WTC11 (cell line): ENCODE results near the gene ACY1. TPM values are rescaled to one million over a fixed set of nuclear protein-coding genes. Genes with fewer than 3 reads are reported as not detected.

ENCODE experiments used
- ATAC-seq: fragments of 200-7000 bp; cut with Tn5 transposase; 2 replicates; pipeline ENCODE4 v1.10.0; 2021; ENCODE audit warnings: mild to moderate bottlenecking, moderate library complexity
- CTCF ChIA-PET: fragments of 300-600 bp; sonication (Branson Sonifier 250); formaldehyde crosslinking; loops from one replicate; lab custom pipeline; 2021; ENCODE audit warnings: antibody characterized with exemption; lab: Charles Lee
- POLR2A ChIA-PET: fragments of 350-600 bp; sonication (Branson Sonifier 250); formaldehyde crosslinking; loops from one replicate; lab custom pipeline; 2021; ENCODE audit warnings: antibody characterized with exemption; lab: Charles Lee
- DNase-seq: peaks from one replicate; pipeline ENCODE4 v3.0.0; 2021; ENCODE audit warnings: low spot score
- H3K27ac Mint-ChIP-seq: 2 replicates; pipeline ENCODE4 v1.8.0; 2021; ENCODE audit warnings: mixed read lengths
- H3K27me3 Mint-ChIP-seq: 2 replicates; pipeline ENCODE4 v1.8.0; 2021; ENCODE audit warnings: low read depth, mild to moderate bottlenecking, moderate library complexity, mixed read lengths
- H3K36me3 Mint-ChIP-seq: 2 replicates; pipeline ENCODE4 v1.8.0; 2021; ENCODE audit warnings: mixed read lengths
- H3K4me1 Mint-ChIP-seq: 2 replicates; pipeline ENCODE4 v1.8.0; 2022; ENCODE audit warnings: mixed read lengths
- H3K4me3 Mint-ChIP-seq: 2 replicates; pipeline ENCODE4 v1.8.0; 2021; ENCODE audit warnings: mild to moderate bottlenecking, moderate library complexity, mixed read lengths
- H3K9me3 Mint-ChIP-seq: 2 replicates; pipeline ENCODE4 v1.8.0; 2021; ENCODE audit warnings: mixed read lengths
- ARID4B ChIP-seq: sonication (generic); formaldehyde crosslinking; IDR thresholded peaks from 2 replicates; pipeline ENCODE4 v1.8.0; 2023; ENCODE audit warnings: missing genetic modification reagents, mild to moderate bottlenecking, borderline replicate concordance
- ATF1 ChIP-seq: sonication (generic); formaldehyde crosslinking; IDR thresholded peaks from 2 replicates; pipeline ENCODE4 v1.8.1; 2023; ENCODE audit warnings: mild to moderate bottlenecking, moderate library complexity, missing genetic modification reagents
- CREM ChIP-seq: sonication (generic); formaldehyde crosslinking; IDR thresholded peaks from 2 replicates; pipeline ENCODE4 v1.8.1; 2022; ENCODE audit warnings: mild to moderate bottlenecking, missing genetic modification reagents, moderate library complexity
- HMGA2 ChIP-seq: fragments of 250-450 bp; sonication (Bioruptor Pico); IDR thresholded peaks from 2 replicates; pipeline ENCODE4 v1.4.0; 2021; ENCODE audit warnings: mild to moderate bottlenecking, moderate library complexity
- MAX ChIP-seq: sonication (generic); formaldehyde crosslinking; IDR thresholded peaks from 2 replicates; pipeline ENCODE4 v1.8.0; 2022; ENCODE audit warnings: mild to moderate bottlenecking, missing genetic modification reagents
- NFATC4 ChIP-seq: fragments of 250-450 bp; sonication (Bioruptor Pico); IDR thresholded peaks from 2 replicates; pipeline ENCODE4 v1.9.0; 2021; ENCODE audit warnings: mild to moderate bottlenecking
- NFE2L1 ChIP-seq: sonication (generic); formaldehyde crosslinking; IDR thresholded peaks from 2 replicates; pipeline ENCODE4 v1.8.1; 2023; ENCODE audit warnings: missing genetic modification reagents
- RELA ChIP-seq: sonication (generic); formaldehyde crosslinking; IDR thresholded peaks from 2 replicates; pipeline ENCODE4 v1.8.1; 2022; ENCODE audit warnings: missing genetic modification reagents, mild to moderate bottlenecking, borderline replicate concordance
- TCF7 ChIP-seq: sonication (generic); formaldehyde crosslinking; IDR thresholded peaks from 2 replicates; pipeline ENCODE4 v1.8.0; 2022; ENCODE audit warnings: mild to moderate bottlenecking, low read depth, missing genetic modification reagents, moderate library complexity
- TEAD1 ChIP-seq: sonication (generic); formaldehyde crosslinking; IDR thresholded peaks from 2 replicates; pipeline ENCODE4 v1.8.0; 2022; ENCODE audit warnings: mild to moderate bottlenecking, missing genetic modification reagents
- ZNF138 ChIP-seq: sonication (generic); formaldehyde crosslinking; conservative IDR thresholded peaks from 2 replicates; pipeline ENCODE4 v1.8.1; 2022; ENCODE audit warnings: mild to moderate bottlenecking, moderate library complexity, missing genetic modification reagents
- ZNF232 ChIP-seq: sonication (generic); formaldehyde crosslinking; IDR thresholded peaks from 2 replicates; pipeline ENCODE4 v1.8.0; 2022; ENCODE audit warnings: mild to moderate bottlenecking, missing genetic modification reagents
- ZNF396 ChIP-seq: fragments of 250-450 bp; sonication (Bioruptor Pico); IDR thresholded peaks from 2 replicates; pipeline ENCODE4 v1.8.0; 2021; ENCODE audit warnings: mild to moderate bottlenecking, moderate library complexity, borderline replicate concordance
- total RNA-seq: library from RNA; stranded (reverse); gene quantifications from 3 replicates; pipeline ENCODE4 v1.2.3, GENCODE V29; 2021
- TF ChIP-seq, protein P1 (sequence below): fragments of 250-450 bp; sonication (Bioruptor Pico); IDR thresholded peaks from 2 replicates; pipeline ENCODE4 v1.9.0; 2021; ENCODE audit warnings: moderate library complexity, mild to moderate bottlenecking, inconsistent platforms, borderline replicate concordance
- TF ChIP-seq, protein P2 (sequence below): sonication (generic); formaldehyde crosslinking; IDR thresholded peaks from 2 replicates; pipeline ENCODE4 v1.8.0; 2022; ENCODE audit warnings: mild to moderate bottlenecking, missing genetic modification reagents
- TF ChIP-seq, protein P3 (sequence below): sonication (generic); formaldehyde crosslinking; IDR thresholded peaks from 2 replicates; pipeline ENCODE4 v1.8.1; 2023; ENCODE audit warnings: mild to moderate bottlenecking, missing genetic modification reagents, borderline replicate concordance

Gene ACY1
- total RNA-seq, 1 experiment from 2014 or later: 53.8 TPM

- ATAC-seq (no peak), DNase-seq (no peak)
- ChIA-PET POLR2A (no interaction called here), CTCF (interaction anchor here (0.6 to 1.2 kb wide), 4 partner anchors 18 to 28 kb away, joined by 3 to 4 read pairs (median 4); no protein-coding TSS in a partner anchor)
- H3K9me3 Mint-ChIP-seq: no peaks in the 10 kb centered on the region
- no peak overlapping the region for H3K4me3 Mint-ChIP-seq
- H3K27ac Mint-ChIP-seq: no peak overlapping the region
- H3K36me3 Mint-ChIP-seq: no peaks in the 10 kb centered on the region
- TF ChIP-seq TCF7 (CRISPR knock-in tag): no peak
- TF ChIP-seq MAX (CRISPR knock-in tag): no peak
- no peak for TF ChIP-seq ARID4B
- peaks cover 9% of the 10 kb centered on the region for H3K4me1 Mint-ChIP-seq
- no peaks in the 10 kb centered on the region for H3K27me3 Mint-ChIP-seq
These were observed 41.6 kb downstream of the ACY1 start for GRCh38 chr3:52024765-52025452.

DNA sequence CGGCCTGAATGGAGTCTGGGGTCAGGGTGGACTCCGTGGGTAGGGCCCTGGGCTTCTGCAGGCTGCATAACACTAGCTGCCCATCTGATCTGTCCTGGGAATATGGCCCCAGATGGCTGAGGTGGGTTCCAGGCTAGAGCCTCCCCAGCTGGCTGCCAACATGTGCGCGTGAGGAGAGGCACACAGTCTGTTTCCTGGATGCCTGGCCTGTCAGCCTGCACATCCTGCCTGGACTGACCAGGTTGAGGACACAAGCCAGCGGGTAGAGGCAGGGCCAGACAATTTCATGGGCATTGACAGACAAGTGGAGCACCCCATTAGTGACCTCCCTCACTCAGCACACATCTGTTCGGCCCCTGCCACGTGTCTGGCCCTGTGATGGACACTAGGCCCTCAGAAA is 42.1 kb downstream of the ACY1 start:
- POLR2A ChIA-PET: no interaction called here
- Mint-ChIP-seq H3K27me3 (no peaks in the 10 kb centered on the region), H3K4me1 (peaks cover 9% of the 10 kb centered on the region), H3K36me3 (no peaks in the 10 kb centered on the region), H3K9me3 (no peaks in the 10 kb centered on the region), H3K27ac (no peak overlapping the region), H3K4me3 (no peak overlapping the region)
- no peak for ATAC-seq
- CTCF ChIA-PET: interaction anchor here (1.0 to 1.2 kb wide), 3 partner anchors 21 to 28 kb away, joined by 3 to 4 read pairs (median 3); no protein-coding TSS in a partner anchor
- no peak for TF ChIP-seq CREM (CRISPR knock-in tag)
- TF ChIP-seq, protein P1, sequence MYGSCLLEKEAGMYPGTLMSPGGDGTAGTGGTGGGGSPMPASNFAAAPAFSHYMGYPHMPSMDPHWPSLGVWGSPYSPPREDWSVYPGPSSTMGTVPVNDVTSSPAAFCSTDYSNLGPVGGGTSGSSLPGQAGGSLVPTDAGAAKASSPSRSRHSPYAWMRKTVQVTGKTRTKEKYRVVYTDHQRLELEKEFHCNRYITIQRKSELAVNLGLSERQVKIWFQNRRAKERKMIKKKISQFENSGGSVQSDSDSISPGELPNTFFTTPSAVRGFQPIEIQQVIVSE (CRISPR knock-in tag): no peak
- TF ChIP-seq NFE2L1 (CRISPR knock-in tag): no peak
- no peak for TF ChIP-seq ZNF232 (CRISPR knock-in tag)
- TF ChIP-seq ATF1 (CRISPR knock-in tag): no peak
- TF ChIP-seq RELA: no peak
- TF ChIP-seq, protein P2, sequence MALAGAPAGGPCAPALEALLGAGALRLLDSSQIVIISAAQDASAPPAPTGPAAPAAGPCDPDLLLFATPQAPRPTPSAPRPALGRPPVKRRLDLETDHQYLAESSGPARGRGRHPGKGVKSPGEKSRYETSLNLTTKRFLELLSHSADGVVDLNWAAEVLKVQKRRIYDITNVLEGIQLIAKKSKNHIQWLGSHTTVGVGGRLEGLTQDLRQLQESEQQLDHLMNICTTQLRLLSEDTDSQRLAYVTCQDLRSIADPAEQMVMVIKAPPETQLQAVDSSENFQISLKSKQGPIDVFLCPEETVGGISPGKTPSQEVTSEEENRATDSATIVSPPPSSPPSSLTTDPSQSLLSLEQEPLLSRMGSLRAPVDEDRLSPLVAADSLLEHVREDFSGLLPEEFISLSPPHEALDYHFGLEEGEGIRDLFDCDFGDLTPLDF (CRISPR knock-in tag): no peak
- no peak for TF ChIP-seq TEAD1 (CRISPR knock-in tag)
- TF ChIP-seq HMGA2 (CRISPR knock-in tag): no peak
- no peak for TF ChIP-seq ZNF396 (CRISPR knock-in tag)
- TF ChIP-seq NFATC4 (CRISPR knock-in tag): no peak
- no peak for TF ChIP-seq ZNF138 (CRISPR knock-in tag)
- TF ChIP-seq TCF7 (CRISPR knock-in tag): no peak
- TF ChIP-seq, protein P3, sequence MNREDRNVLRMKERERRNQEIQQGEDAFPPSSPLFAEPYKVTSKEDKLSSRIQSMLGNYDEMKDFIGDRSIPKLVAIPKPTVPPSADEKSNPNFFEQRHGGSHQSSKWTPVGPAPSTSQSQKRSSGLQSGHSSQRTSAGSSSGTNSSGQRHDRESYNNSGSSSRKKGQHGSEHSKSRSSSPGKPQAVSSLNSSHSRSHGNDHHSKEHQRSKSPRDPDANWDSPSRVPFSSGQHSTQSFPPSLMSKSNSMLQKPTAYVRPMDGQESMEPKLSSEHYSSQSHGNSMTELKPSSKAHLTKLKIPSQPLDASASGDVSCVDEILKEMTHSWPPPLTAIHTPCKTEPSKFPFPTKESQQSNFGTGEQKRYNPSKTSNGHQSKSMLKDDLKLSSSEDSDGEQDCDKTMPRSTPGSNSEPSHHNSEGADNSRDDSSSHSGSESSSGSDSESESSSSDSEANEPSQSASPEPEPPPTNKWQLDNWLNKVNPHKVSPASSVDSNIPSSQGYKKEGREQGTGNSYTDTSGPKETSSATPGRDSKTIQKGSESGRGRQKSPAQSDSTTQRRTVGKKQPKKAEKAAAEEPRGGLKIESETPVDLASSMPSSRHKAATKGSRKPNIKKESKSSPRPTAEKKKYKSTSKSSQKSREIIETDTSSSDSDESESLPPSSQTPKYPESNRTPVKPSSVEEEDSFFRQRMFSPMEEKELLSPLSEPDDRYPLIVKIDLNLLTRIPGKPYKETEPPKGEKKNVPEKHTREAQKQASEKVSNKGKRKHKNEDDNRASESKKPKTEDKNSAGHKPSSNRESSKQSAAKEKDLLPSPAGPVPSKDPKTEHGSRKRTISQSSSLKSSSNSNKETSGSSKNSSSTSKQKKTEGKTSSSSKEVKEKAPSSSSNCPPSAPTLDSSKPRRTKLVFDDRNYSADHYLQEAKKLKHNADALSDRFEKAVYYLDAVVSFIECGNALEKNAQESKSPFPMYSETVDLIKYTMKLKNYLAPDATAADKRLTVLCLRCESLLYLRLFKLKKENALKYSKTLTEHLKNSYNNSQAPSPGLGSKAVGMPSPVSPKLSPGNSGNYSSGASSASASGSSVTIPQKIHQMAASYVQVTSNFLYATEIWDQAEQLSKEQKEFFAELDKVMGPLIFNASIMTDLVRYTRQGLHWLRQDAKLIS: no peak
- DNase-seq: no peak
